Measurements from ENCODE around the gene SDK1.

Gene SDK1

DNA sequence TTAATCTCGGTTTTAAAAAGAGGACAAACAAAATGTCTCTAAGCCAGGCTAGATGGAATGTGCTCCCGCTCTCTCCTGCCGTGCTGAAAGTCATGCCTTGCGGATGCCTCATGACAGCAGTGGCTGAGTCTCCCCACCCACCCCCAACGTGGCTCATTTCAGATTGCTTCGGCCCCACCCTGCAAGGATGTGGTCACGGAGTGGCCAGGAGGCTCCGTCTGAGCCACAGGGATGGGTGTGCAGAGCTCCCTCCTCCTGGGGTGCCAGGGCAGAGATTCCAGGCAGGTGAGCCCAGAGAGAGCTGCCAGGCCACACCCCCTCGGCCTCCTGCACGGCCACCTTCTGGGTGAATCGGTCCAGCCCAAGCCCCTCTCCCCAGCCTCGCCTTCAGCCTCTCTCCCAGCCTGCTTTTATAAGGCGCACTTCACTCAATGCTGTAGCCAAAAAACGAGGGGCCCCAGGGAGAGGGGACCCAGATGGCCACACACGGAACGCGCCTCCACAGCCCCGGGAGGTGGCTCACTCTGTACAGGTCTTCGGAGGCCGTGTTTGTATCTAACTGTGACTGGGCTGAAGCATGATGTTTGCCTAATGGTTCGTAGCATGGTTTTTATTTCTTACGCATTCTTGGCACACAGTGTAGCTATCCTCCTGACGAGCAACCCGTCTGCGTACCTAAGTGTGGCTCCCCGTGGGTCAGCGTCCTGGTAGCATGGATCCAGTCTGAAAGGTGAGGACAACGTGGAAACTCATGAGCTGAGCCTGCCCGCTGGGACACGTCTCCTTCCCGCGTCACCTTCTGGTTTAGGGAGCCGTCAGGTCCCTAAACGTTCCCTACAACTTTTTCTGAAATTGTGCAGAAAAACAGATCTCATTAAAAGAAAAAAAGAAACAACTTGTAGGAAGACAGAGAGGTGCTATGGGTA is 967.3 kb downstream of the SDK1 start:
- no peak for DNase-seq

- no peak for DNase-seq
Measured at GRCh38 chr7:4269086-4269485, 968.0 kb downstream of the SDK1 start.

DNA sequence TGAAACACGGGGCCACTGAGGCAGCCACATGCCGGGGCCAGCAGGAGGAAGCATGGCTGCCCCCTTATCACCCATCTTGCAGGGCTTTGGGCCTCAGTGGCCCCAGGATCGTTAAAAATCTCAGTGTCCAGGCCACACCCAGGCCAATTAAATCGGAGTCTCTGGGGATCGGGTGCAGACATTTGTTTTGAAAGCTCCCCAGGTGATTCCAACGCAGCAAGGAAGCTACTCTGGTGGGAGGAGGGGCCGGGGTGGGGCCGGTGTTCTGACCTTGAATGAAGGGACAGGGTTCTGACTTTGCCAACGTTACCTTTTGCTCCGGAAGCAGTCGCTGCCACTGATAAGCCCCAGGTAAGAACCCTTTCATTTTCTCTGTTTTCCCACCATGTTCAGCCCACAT is 968.7 kb downstream of the SDK1 start:
- no peak for DNase-seq

DNA sequence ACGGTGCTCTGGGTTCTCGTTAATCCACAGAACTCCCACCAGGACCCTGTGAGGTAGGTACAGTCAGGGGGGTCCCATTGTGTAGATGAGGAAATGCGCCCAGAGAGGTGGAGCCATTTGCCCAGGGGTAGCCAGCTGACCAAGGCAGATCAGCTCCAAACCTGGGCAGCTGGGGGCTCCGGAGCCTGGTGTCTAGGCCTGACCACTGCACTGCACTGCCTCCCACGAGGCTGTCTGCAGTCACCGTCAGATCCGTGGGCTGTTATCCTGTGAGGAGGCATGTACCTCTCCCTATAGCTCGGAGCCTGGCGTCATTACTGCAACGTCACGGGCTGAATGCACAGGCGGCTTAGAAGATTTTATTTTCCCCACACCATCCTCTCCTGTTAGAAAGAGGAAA is 969.2 kb downstream of the SDK1 start:
- no peak for DNase-seq

- DNase-seq: no peak
Measured at GRCh38 chr7:4270941-4271715, 970.1 kb downstream of the SDK1 start.

DNA sequence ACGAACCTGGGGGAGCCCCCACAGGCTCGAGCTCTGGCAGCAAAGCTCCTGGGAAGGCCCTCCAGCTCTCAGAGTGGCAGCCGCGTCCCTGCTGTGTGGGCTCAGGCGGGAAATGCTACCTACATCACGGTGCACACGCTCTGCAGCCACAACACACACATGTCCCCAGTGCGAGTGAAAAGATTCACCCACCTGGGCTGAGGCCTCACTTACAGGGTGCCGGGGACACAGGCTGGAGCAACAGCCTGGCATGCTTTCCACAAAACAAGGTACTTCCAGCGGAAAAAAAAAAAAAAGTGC is 970.6 kb downstream of the SDK1 start:
- DNase-seq: no peak

GRCh38 chr7:4272141-4272540 is 971.1 kb downstream of the SDK1 start:
- no peak for DNase-seq

- DNase-seq: no peak
Measured at GRCh38 chr7:4273566-4274230, 972.6 kb downstream of the SDK1 start.

DNA sequence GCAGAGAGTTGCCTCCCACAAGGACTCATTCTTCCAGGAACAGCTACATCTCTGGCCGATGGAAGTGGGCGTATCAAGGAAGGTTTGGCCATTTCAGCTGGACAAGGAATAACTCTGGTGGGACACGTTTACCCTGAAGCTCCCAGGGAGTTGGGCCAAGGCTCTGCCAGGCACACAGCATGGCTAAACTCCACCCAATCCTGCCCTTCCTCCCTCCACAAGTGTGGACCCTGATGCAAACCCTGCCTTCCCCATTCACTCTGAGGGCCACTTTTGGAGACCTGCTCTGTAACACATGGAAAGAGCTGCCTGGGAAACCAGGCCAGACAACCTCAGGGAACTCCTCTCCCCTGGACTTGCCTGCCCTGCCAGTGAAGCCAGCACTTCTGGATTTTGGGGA is 973.2 kb downstream of the SDK1 start:
- DNase-seq: no peak

GRCh38 chr7:4277936-4278335 is 976.9 kb downstream of the SDK1 start:
- no peak for DNase-seq

DNA sequence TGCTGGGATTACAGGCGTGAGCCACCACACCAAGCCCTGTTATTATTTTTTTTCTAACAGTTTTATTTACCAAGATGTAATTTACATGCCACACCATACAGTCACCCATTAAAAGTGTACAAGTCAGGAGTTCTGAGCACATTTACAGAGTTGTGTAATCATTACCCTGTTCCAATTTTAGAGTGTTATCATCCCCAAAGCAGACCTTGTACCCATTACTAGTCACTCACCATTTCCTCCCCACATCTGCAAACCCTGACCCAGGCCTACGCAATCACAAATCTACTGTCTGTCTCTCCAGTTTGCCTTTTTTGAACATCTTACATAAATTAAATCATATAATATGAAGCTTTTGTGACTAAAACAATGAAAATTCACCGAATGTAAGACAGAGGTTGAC is 978.2 kb downstream of the SDK1 start:
- DNase-seq: no peak

DNA sequence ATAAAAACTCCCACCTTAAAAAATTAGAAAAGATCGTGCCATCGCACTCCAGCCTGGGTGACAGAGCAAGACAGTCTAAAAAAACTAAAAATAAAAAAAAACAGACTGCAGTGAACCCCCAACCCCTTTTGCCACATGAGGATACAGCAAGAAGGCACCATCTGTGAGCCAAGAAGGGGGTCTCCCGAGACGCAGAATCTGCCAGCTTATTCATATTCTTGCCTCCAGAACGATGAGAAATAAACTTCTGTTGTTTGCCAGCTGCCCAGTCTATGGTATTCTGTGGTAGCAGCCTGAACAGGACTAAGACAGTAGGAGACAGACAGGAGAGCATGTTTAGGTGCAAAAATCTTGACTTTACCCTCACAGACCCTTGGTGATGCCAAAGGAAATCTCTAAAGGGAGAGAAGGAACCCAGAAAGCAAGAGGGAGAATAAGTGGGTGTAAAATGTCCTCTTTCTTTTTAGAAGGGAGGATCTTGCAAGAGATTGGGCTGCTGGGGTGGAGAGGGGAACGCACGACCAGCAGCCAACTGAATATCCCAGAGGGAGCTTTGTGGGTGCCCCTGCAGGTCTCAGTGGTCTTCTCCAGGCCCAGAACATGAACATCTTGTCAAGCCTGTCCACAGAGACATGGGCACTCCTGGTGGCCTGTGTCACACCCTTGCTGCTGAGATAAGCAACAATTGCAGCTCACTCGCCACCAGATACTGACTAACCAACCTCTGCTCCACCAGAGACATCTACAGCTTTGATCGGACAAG is 980.4 kb downstream of the SDK1 start:
- no peak for DNase-seq

DNA sequence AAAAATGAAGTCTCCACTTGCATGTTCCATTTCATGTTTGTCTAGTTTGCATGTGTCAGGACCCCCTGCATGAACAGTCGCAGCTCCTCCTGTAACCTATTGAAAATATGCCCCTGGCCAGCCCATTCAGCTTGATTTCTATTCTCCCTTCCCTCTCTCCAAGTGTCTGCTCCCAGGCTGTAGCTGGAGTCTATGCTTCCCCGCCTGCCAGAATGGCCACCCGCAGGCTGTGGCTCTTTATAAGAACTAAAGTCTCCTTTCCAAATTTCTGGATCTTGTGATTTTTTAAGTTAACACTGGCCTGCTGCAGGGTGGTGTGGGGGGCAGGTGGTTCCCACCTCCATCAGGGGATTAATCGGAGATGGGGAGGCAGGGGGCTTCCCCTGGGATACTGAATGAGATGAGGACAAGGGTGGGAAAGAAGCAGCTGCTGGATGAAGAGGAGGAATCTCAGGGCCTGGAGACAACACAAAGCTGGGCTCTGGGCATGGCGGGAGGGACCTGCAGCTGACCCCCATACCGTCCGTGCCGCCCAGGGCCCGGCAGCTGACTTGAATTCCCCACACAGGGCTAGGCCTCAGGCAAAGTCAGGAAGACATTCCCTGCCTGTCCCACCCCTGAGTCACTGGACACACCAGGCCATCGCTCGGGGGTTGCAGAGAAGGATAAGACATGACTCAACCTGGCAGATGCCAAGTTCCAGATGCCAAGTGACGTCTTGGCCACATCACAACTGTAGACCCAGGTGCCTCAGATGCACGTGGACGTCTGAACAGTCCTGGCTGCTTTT is 981.6 kb downstream of the SDK1 start:
- DNase-seq: no peak

- DNase-seq: no peak
Measured at GRCh38 chr7:4286351-4286750, 985.3 kb downstream of the SDK1 start.

- DNase-seq: no peak
Measured at GRCh38 chr7:4288791-4289394, 987.8 kb downstream of the SDK1 start.

GRCh38 chr7:4297165-4297917 is 996.3 kb downstream of the SDK1 start:
- no peak for DNase-seq

- DNase-seq: no peak
Measured at GRCh38 chr7:4297918-4298219, 996.8 kb downstream of the SDK1 start.

DNA sequence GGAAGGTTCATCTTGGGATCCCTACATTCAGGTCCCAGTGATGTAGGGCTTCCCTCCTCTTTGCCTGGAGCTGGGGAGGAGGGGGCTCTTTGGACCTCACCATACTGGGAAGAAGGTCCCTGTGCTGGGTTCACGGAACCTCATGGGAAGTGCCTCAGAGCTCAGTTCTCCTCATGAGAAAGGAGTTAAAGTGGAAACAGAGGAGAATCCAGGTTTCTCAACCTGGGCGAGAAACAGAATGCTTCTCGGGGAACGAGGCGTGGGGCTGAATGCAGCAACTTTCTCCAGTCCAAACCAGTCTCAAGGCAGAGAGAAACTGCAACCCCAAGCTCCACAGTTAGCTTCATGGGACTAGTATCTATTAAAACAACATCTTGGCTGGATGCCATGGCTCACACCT is 998.4 kb downstream of the SDK1 start:
- no peak for DNase-seq

DNA sequence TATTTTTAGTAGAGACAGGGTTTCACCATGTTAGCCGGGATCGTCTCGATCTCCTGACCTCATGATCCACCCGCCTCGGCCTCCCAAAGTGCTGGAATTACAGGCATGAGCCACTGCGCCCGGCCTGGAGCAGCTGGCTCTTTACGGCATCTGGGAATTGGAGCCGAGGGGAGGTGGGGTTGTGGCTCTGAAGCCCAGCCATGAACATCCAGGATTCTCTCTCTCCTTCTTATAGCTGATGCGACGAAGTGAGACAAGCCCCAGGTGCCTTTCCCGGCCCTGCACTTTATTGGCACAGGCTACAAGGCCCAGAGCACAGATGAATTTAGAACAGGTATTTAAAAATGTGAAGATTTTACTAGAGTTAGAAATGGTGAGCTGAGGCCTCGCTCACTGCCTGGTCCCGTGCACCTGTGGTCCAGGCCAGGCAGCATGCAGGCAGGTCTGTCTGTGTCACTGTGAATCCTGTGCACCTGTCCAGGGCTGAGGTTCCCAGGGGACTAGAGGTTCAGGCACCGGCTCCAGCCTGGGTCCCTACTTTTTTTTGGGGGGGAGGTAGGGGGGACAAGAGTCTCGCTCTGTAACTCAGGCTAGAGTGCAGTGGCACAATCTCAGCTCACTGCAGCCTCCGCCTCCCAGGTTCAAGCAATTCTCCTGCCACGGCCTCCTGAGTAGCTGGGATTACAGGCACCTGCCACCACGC is 1001.3 kb downstream of the SDK1 start:
- DNase-seq: no peak

All from cerebellar nuclear complex (tissue), 1 donor.